HT-29 (cell line): ENCODE results near the gene ASXL3. TPM values are rescaled to one million over a fixed set of nuclear protein-coding genes. Genes with fewer than 3 reads are reported as not detected.

Source experiments
- DNase-seq: peaks from one replicate; pipeline ENCODE4 v3.0.0-alpha.2; 2015; ENCODE audit warnings: low spot score
- total RNA-seq: library from RNA; depleted of rRNA; stranded (reverse); fragments of >200 nt; shearing (Covaris generic); gene quantifications from 2 replicates; pipeline ENCODE4 v1.2.3, GENCODE V29; 2014

ASXL3 gene
- total RNA-seq, 1 experiment from 2014 or later: not detected

GRCh38 chr18:33660696-33661310, 82.8 kb downstream of the ASXL3 start:
- DNase-seq: no peak

- no peak for DNase-seq
Observed at GRCh38 chr18:33664241-33664874, 86.3 kb downstream of the ASXL3 start.

GRCh38 chr18:33665187-33665586, 87.2 kb downstream of the ASXL3 start:
- no peak for DNase-seq

GRCh38 chr18:33665641-33666040, 87.6 kb downstream of the ASXL3 start:
- no peak for DNase-seq

GRCh38 chr18:33666915-33667314, 88.9 kb downstream of the ASXL3 start:
- no peak for DNase-seq

GRCh38 chr18:33669589-33669988, 91.6 kb downstream of the ASXL3 start:
- DNase-seq: no peak

- DNase-seq: no peak
Observed at GRCh38 chr18:33670029-33670428, 92.0 kb downstream of the ASXL3 start.

GRCh38 chr18:33673689-33674088, 95.7 kb downstream of the ASXL3 start:
- no peak for DNase-seq

- DNase-seq: no peak
Observed at GRCh38 chr18:33676593-33676992, 98.6 kb downstream of the ASXL3 start.

- no peak for DNase-seq
Observed at GRCh38 chr18:33677891-33678290, 99.9 kb downstream of the ASXL3 start.

GRCh38 chr18:33682436-33682835, 104.4 kb downstream of the ASXL3 start:
- DNase-seq: no peak

- DNase-seq: no peak
Observed at GRCh38 chr18:33694593-33694992, 116.6 kb downstream of the ASXL3 start.

- no peak for DNase-seq
Observed at GRCh38 chr18:33696332-33697162, 118.5 kb downstream of the ASXL3 start.

GRCh38 chr18:33697498-33697897, 119.5 kb downstream of the ASXL3 start:
- no peak for DNase-seq

- no peak for DNase-seq
Observed at GRCh38 chr18:33699372-33699771, 121.4 kb downstream of the ASXL3 start.

- DNase-seq: no peak
Observed at GRCh38 chr18:33700513-33700976, 122.5 kb downstream of the ASXL3 start.

- no peak for DNase-seq
Observed at GRCh38 chr18:33702625-33703024, 124.6 kb downstream of the ASXL3 start.

GRCh38 chr18:33706391-33706790, 128.4 kb downstream of the ASXL3 start:
- DNase-seq: no peak

GRCh38 chr18:33708876-33709275, 130.9 kb downstream of the ASXL3 start:
- DNase-seq: no peak

GRCh38 chr18:33710269-33710668, 132.2 kb downstream of the ASXL3 start:
- DNase-seq: no peak

GRCh38 chr18:33711514-33711913, 133.5 kb downstream of the ASXL3 start:
- no peak for DNase-seq

GRCh38 chr18:33712719-33713118, 134.7 kb downstream of the ASXL3 start:
- no peak for DNase-seq
